PC-3 (cell line): ENCODE data around the gene KCP.

ENCODE experiments used
- CTCF ChIP-seq: fragments of 300-600 bp; sonication (generic); conservative IDR thresholded peaks from 2 replicates; pipeline ENCODE4 v1.5.1; 2017; ENCODE audit warnings: antibody characterized with exemption, low read depth, mild to moderate bottlenecking, low read length
- EZH2 ChIP-seq: fragments of 300-600 bp; sonication (generic); IDR thresholded peaks from one replicate; pipeline ENCODE4 v1.6.1; 2017; ENCODE audit warnings: antibody characterized with exemption, mild to moderate bottlenecking, low read length; ENCODE audit not compliant: unreplicated experiment
- EZH2phosphoT487 ChIP-seq: fragments of 300-600 bp; sonication (generic); IDR thresholded peaks from 2 replicates; pipeline ENCODE4 v1.6.1; 2018; ENCODE audit warnings: mild to moderate bottlenecking, antibody characterized with exemption, low read length, borderline replicate concordance

- TF ChIP-seq CTCF: no peak
- no peak for TF ChIP-seq EZH2
- TF ChIP-seq EZH2phosphoT487: no peak
Measured at GRCh38 chr7:128919881-128920799, 9.6 kb upstream of the KCP start.
